MM.1S (cell line): Measurements from ENCODE around the gene NUDT2.

Experiments used
- DNase-seq: peaks from one replicate; pipeline ENCODE4 v3.0.0-alpha.2; 2015
- H2AFZ ChIP-seq: fragments of 300-600 bp; sonication (generic); 2 replicates; pipeline ENCODE4 v1.6.0; 2016; ENCODE audit warnings: antibody characterized with exemption, low read length
- H3F3A ChIP-seq: fragments of 300-600 bp; sonication (generic); 2 replicates; pipeline ENCODE4 v1.6.1; 2016; ENCODE audit warnings: mild to moderate bottlenecking, antibody characterized with exemption, low read length, moderate library complexity, mixed read lengths; ENCODE audit not compliant: insufficient read depth
- H3K27ac ChIP-seq: fragments of 300-600 bp; sonication (generic); 2 replicates; pipeline ENCODE4 v1.5.1; 2016; ENCODE audit warnings: mild to moderate bottlenecking, low read length
- H3K27me3 ChIP-seq: fragments of 300-600 bp; sonication (generic); replicated peaks from 2 replicates; pipeline ENCODE4 v1.6.0; 2016; ENCODE audit warnings: low read length; ENCODE audit not compliant: insufficient read depth
- H3K36me3 ChIP-seq: fragments of 300-600 bp; sonication (generic); replicated peaks from 2 replicates; pipeline ENCODE4 v1.6.1; 2016; ENCODE audit warnings: mild to moderate bottlenecking, low read length, mixed read lengths; ENCODE audit not compliant: insufficient read depth
- H3K4me1 ChIP-seq: fragments of 300-600 bp; sonication (generic); 2 replicates; pipeline ENCODE4 v1.6.1; 2016; ENCODE audit warnings: low read length, mixed read lengths
- H3K4me2 ChIP-seq: fragments of 300-600 bp; sonication (generic); 2 replicates; pipeline ENCODE4 v1.6.0; 2016; ENCODE audit warnings: low read depth, low read length
- H3K4me3 ChIP-seq: fragments of 300-600 bp; sonication (generic); 2 replicates; pipeline ENCODE4 v1.5.1; 2016; ENCODE audit warnings: low read length, mixed read lengths
- H3K79me2 ChIP-seq: fragments of 300-600 bp; sonication (generic); 2 replicates; pipeline ENCODE4 v1.6.1; 2016; ENCODE audit warnings: mixed run types, low read length, mixed read lengths
- H3K9ac ChIP-seq: fragments of 300-600 bp; sonication (generic); 2 replicates; pipeline ENCODE4 v1.6.1; 2016; ENCODE audit warnings: low read length, mixed read lengths
- H3K9me2 ChIP-seq: fragments of 300-600 bp; sonication (generic); replicated peaks from 2 replicates; pipeline ENCODE4 v1.6.1; 2016; ENCODE audit warnings: mild to moderate bottlenecking, low read length, mixed read lengths; ENCODE audit not compliant: insufficient read depth
- H3K9me3 ChIP-seq: fragments of 300-600 bp; sonication (generic); replicated peaks from 2 replicates; pipeline ENCODE4 v1.6.1; 2016; ENCODE audit warnings: mild to moderate bottlenecking, low read length, mixed read lengths; ENCODE audit not compliant: insufficient read depth
- H4K20me1 ChIP-seq: fragments of 300-600 bp; sonication (generic); 2 replicates; pipeline ENCODE4 v1.6.1; 2016; ENCODE audit warnings: mild to moderate bottlenecking, low read length, moderate library complexity, mixed read lengths; ENCODE audit not compliant: insufficient read depth
- CTCF ChIP-seq: fragments of 300-600 bp; sonication (generic); IDR thresholded peaks from 2 replicates; pipeline ENCODE4 v1.5.1; 2016; ENCODE audit warnings: antibody characterized with exemption, low read length, mixed read lengths
- EZH2 ChIP-seq: fragments of 300-600 bp; sonication (generic); optimal IDR thresholded peaks from 2 replicates; pipeline ENCODE3; 2017; ENCODE audit warnings: low read depth, mild to moderate bottlenecking, antibody characterized with exemption, low read length, mixed read lengths
- EZH2phosphoT487 ChIP-seq: fragments of 300-600 bp; sonication (generic); IDR thresholded peaks from 2 replicates; pipeline ENCODE4 v1.6.1; 2018; ENCODE audit warnings: antibody characterized with exemption, low read length

Gene NUDT2

GRCh38 chr9:34326690-34327089, 2.7 kb upstream of the NUDT2 start:
- Histone ChIP-seq H3K4me1 (peaks cover 7% of the 10 kb centered on the region; the same call in 1 of the 2 replicates), H3K9ac (no peak overlapping the region), H4K20me1 (no peaks in the 10 kb centered on the region), H3K27ac (no peak overlapping the region), H3F3A (peaks cover 12% of the 10 kb centered on the region), H3K4me3 (no peak overlapping the region), H2AFZ (no peak overlapping the region), H3K79me2 (peaks cover 82% of the 10 kb centered on the region), H3K9me2 (no peaks in the 10 kb centered on the region), H3K27me3 (no peaks in the 10 kb centered on the region), H3K9me3 (no peaks in the 10 kb centered on the region), H3K4me2 (no peak overlapping the region), H3K36me3 (no peaks in the 10 kb centered on the region)
- TF ChIP-seq EZH2phosphoT487 (no peak), CTCF (no peak), EZH2 (no peak)
- DNase-seq, result no peak

GRCh38 chr9:34328500-34328986, 826 bp upstream of the NUDT2 start:
- Histone ChIP-seq H3K27me3 (no peaks in the 10 kb centered on the region), H3K4me3 (peak overlapping the region; percentile 95), H2AFZ (peak overlapping the region; percentile 95), H3K79me2 (peaks cover 82% of the 10 kb centered on the region), H4K20me1 (no peaks in the 10 kb centered on the region), H3K4me2 (peak overlapping the region; percentile 97), H3K9me2 (no peaks in the 10 kb centered on the region), H3K27ac (peak overlapping the region; percentile 76), H3F3A (peaks cover 12% of the 10 kb centered on the region), H3K36me3 (no peaks in the 10 kb centered on the region), H3K4me1 (peaks cover 6% of the 10 kb centered on the region; the same call in 1 of the 2 replicates), H3K9me3 (no peaks in the 10 kb centered on the region), H3K9ac (peak overlapping the region; percentile 89)
- DNase-seq, result no peak
- TF ChIP-seq EZH2phosphoT487 (no peak), CTCF (no peak), EZH2 (no peak)

- Histone ChIP-seq H4K20me1 (no peaks in the 10 kb centered on the region), H3K27ac (no peak overlapping the region), H3K79me2 (peaks cover 78% of the 10 kb centered on the region), H3K4me3 (no peak overlapping the region), H3K4me2 (no peak overlapping the region), H3K4me1 (no peaks in the 10 kb centered on the region), H3F3A (peaks cover 8% of the 10 kb centered on the region), H3K9ac (no peak overlapping the region), H3K36me3 (no peaks in the 10 kb centered on the region), H3K9me2 (no peaks in the 10 kb centered on the region), H2AFZ (no peak overlapping the region), H3K9me3 (no peaks in the 10 kb centered on the region), H3K27me3 (no peaks in the 10 kb centered on the region)
- TF ChIP-seq EZH2 (no peak), CTCF (no peak), EZH2phosphoT487 (no peak)
- no peak for DNase-seq
These were observed 1.8 kb downstream of the NUDT2 start for GRCh38 chr9:34331196-34331595.
